ENCODE data around the gene SAP30L.
A peak's percentile ranks its signal among the peaks of the same experiment; 100 is the strongest.

The SAP30L gene

GRCh38 chr5:154467655-154468354, 22.0 kb downstream of the SAP30L start:
- DNase-seq = peak; percentile 80

GRCh38 chr5:154470137-154470536, 24.3 kb downstream of the SAP30L start:
- DNase-seq = no peak

GRCh38 chr5:154470947-154471870, 25.4 kb downstream of the SAP30L start:
- DNase-seq = no peak

DNA sequence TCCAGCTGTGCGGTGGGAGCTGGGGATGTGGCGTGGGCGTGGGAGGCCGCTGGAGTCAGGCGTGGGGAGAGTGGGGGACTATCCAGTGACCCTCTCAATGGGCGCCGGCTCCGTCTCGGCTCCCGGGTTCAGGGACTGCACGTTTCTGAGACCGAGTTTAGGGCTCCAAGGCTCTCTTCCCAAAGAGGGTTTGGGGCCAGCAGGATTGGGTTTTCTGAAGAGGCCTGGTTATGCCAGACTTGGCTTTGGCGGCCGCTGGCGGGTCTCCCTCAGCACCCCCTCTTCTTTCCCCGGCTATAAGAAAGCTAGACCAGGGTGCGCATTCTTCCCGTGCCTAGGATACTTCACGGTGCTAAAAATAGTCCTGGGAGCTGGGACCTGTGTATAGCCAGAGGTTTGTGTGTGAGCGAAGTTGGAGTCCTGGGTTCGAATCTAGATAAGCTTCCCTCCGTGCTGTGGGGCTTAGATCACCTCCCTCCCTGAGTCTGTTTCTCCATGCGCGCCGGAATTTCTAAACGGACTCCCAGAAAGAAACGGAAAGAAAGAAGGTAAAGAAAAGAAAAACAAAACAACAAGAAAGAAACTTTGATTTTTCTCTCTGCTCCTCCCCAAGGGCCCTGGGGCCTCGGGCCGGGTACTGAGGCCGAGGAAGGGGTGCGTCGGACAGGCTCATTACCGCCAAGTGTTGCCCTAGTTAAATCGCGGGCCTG, 27.2 kb downstream of the SAP30L start:
- no peak for DNase-seq

DNA sequence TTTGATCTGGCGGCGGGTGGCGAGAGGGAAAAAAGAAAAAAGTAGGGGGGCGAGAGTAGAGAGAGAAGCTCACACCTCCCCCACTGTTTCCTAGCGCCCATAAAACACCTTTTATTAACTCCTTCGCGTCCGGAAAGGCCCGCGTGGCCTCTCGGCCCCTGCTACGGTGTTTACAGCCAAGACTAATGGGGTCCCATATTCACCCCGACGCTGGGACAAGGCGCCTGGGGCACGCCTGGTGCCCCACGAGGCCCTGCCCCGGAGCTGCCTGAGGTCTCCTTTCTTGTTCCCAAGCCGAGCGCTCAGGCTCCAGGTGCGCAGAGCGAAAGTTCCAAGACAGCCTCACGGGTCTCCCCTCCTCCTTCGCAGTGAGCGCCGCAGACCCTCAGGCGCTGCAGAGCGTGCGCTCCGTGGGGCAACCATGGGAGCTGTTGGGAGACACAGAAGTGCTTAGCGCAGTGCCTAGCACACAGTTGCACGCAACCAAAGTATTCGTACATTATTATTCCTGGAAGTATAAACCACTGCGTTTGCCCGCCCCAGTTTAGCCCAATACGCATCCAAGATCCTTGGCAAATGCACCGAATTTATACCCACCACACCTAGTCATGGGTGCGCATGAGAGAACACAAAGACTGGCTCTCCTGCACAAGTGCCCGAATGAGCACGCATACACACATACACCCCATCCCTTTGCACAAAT, 27.9 kb downstream of the SAP30L start:
- no peak for DNase-seq

DNA sequence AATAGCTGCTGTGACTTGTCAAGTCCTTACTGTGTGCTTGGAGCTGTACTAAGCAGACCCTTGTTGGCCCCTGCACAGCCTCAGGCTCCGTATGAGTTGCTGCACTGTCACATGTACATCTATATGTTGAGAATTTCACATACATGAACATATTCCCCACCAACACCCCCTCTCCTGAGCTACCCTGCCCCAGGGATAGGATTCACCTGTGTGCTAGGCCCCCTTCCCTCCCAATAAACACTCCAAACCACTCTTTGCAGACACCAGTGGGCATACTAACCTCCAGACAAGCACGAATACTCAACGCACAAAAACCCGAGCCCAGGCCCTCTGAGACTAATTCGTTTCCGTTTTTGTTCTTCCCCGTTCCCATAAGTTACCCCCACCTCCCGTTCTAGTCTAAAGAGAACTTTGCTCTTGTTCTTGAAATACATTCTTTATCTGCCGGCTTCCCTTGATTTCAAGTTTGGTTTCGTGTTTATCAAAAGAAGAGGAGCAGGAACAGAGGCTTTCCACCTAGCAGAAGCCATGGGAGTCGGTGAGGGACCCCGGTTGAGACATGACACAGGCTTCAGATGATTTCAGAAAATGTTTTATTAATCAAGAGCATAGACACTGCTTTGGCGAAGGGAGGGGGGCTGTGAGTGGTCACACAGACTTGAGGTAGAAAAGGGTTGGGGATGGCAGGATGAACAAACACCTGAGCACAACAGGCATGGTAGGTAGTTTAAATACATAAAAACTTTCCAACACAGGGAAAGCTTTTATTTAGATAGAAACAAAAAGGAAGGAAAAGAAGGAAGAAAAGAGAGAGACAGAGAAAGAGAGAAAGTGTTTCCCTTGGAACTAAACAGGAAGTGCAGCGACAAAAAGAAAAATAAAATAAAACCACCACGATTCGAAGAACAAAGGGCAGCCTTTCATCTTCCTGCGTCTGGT, 28.9 kb downstream of the SAP30L start:
- DNase-seq = no peak

DNA sequence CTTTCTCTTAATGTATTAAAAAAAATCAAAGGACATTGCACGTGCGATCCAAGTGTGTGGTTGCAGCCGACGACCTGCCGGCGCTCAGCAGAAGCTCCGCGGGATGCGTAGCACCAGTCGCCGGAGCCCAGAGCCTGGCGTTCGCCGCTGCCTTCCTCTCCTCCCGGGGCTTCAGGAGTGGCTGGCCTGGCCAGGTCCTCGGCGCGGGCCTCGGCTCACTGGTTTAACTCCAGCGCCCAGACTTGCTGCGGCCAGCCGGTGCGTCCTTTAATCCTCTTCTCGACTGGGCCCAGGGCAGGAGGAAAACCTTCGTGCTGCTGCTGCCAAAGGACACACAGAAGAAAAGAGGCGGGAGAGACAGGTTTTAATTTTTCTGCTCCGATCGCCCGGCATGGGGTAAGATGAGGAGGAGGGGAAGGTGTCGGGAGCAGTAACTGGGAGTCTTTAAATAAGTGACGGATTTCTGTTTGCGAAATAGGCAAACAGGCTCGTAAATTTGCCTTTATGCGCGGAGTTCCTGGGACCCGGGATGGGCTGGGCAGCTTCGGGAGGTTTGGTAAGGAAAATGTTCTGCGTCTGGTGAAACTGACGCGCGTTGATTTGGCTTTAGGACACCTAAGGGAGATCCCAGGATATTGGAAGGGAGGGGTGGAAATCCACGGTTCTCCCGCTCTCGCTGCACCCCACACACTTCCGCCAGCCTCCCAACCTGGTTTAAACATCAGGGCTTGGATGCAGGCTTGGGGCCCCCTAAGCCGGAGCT, 30.0 kb downstream of the SAP30L start:
- DNase-seq = no peak

GRCh38 chr5:154476354-154477205, 30.8 kb downstream of the SAP30L start:
- DNase-seq = no peak

DNA sequence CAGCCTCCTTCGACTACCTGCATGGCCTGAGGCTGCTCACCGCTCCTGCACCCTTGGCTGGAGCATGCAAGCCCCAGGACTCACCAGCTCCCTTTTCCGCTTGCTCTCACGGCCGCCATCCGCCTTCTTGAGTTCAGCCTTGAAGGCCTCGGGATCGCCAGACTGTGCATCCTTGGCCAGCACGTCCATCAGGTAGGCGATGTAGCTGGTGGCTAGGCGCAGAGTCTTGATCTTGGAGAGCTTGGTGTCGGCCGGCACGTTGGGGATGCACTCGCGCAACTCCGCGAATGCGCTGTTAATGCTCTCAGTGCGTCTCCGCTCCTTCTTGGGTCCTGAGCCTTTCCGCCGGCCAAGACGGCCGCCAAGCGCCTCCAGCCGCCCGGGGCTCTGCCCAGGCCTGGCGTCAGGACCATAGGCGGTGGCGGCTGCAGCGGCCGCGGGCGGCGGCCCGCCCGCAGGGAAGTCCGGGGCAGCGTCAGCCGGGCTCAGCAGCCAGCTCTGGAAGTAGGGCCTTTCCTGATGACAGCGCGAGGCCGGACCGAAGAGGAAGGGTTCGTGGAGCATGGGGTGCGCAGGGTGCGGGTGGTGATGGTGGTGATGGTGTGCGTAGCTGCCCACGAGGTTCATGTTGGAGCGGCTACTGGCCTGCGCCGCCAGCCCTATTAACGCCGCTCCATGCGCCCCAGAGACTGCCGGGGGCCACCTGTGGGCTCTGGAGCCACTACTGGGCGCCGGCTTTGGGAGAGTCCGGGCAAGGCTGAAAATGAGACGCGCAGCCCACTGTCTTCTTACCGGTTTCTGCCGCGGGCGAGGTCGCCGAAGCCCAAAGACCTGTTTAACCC, 31.8 kb downstream of the SAP30L start:
- DNase-seq = no peak

GRCh38 chr5:154478224-154478565, 32.4 kb downstream of the SAP30L start, which contains the start of gene HAND1:
Gene HAND1 (minus strand): TSS chr5:154478227. CDS start chr5:154478008, 219 bp downstream.
- DNase-seq = no peak

DNA sequence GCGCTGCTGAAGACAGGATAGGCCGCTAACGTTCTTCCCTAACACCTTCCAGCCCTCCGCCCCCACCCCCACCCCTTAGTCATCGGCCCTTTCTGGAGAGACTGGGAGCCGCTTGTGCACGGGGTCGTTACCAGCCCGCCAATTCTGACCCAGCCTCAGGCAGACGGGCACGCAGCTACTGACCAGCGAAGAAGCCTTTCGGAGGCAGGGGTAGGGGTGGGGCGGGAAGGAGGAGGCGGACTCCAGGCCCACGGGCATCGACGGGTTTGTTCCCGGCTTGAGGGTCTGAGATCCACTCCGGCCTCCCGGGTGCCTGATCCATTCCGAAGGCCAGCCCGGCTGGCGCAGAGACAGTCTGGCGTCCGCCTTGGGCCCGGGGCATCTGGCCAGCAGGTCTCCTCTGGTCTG, 33.0 kb downstream of the SAP30L start:
- DNase-seq = no peak

GRCh38 chr5:154479160-154479943, 33.6 kb downstream of the SAP30L start:
- no peak for DNase-seq

DNA sequence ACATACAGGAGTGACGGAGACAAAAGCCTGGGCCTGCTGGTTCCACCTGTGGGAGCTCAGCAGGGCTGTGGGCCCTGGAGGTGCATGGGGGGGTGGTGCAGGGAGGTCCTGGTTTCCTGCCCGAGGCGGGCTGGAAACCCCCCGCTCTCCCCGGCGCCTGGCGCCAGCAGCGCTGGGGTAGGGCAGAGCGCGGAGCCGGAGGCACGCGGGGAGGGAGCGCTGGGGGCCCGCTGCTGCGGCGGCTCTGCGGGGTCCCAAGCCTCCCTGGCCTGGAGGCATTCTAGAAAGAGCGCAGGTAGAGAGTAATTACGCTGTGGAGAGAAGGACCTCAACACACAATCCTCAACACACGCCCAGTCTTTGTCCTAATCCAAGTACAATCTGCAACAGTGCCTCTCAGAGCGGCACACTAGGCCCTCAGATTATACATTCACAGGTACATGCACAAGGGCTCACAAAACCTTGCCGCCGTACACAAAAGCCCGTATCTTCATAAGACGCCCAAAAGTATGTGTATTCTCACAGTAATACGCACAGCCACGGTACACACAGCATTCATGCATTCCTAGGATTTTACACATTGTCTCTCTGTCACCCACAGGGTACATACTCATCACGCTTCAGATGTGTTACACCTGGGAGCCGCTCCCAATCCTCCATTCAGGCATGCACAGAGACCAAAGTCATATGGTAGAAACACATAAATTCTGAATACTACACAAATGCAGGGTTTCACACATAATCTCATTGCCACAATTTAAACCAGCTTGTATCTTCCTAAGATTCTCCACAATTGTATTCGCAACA, 34.4 kb downstream of the SAP30L start:
- DNase-seq = no peak

DNA sequence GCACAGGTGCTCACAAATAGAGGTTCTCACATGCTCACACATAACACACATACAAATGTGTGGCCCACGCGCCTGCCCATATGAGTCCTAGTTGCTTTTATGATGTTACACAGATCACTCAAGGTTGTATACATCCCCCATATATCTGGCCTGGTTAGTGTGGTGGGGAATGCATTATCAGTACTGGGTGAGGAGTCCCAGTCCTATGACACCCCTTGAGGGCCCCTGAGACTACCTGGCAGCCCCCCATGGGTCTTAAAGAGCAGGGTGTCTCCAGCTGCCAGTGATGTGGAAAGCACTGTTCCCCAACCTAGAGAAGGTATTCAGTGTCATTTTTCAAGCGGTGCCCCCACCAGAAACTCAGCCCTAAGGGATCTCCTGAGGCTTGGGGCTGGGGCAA, 35.0 kb downstream of the SAP30L start:
- no peak for DNase-seq

DNA sequence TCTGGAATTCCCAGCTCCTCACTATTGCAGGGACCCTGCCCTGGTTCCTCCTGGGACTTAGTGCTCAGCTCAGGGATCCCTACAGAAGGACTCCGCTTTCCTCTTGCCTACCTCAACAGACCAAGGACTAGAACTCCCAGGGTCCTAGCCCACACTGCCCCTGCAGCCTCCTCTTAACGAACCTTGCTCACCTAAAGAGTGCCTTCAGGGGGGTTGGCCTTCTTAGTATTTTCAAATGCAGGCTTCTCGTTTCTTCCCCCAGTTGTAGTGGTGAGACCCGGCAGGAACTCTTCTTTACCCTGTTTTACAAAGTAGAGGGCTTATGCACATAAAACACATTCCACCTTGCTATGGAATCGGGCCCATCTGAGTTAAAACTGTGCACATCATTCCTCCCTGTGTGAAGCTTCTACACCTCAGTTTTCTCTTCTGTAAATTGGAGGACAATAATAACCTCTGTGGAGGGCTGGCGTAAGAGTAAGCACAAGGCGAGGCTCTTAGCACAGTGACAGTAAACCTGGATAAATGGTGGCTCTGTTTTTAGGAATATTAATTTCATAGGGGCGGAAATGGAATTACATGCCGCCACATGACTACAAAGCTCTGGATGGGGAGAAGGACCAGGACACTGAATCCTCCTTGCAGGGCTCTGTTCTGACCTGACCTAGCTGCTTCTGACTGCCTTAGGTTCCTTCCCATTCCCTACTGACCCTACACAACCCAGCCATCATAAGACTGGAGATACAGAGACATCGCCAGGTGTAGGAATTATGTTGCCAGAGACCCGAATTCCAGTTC, 36.0 kb downstream of the SAP30L start:
- DNase-seq = no peak

All from stimulated activated CD4-positive, alpha-beta T cell treated with anti-CD3 and anti-CD28 coated beads, Interleukin-12 subunit alpha, Interleukin-12 subunit beta, amount 100 ng/mL, for 4 hours (primary cell).